Activated CD8-positive, alpha-beta memory T cell treated with anti-CD3 and anti-CD28 coated beads for 48 hours (primary cell): ENCODE measurements around the gene CDKN1B.

Experiments used
- DNase-seq, 3 experiments: peaks; one replicate each; pipeline ENCODE4 v3.0.0-alpha.2; 2020; ENCODE audit warnings: low read depth in 2 of 3, low spot score in 2 of 3

The CDKN1B gene

GRCh38 chr12:12755923-12756322 lies 38.8 kb downstream of the CDKN1B start:
- DNase-seq, result no peak

- DNase-seq, result no peak
Measured at GRCh38 chr12:12757121-12757520, 40.0 kb downstream of the CDKN1B start.

GRCh38 chr12:12759234-12759915 lies 42.2 kb downstream of the CDKN1B start:
- no peak for DNase-seq

GRCh38 chr12:12764824-12765223 lies 47.7 kb downstream of the CDKN1B start:
- DNase-seq, result no peak

GRCh38 chr12:12770262-12770661 lies 53.1 kb downstream of the CDKN1B start:
- no peak for DNase-seq
